ENCODE data around the gene TMEM81.

The TMEM81 gene

GRCh38 chr1:205058853-205059252 lies 25.4 kb downstream of the TMEM81 start:
- DNase-seq (ENCODE audit: low spot score), result no peak

GRCh38 chr1:205057808-205058575 lies 26.3 kb downstream of the TMEM81 start:
- DNase-seq (ENCODE audit: low spot score), result no peak

DNA sequence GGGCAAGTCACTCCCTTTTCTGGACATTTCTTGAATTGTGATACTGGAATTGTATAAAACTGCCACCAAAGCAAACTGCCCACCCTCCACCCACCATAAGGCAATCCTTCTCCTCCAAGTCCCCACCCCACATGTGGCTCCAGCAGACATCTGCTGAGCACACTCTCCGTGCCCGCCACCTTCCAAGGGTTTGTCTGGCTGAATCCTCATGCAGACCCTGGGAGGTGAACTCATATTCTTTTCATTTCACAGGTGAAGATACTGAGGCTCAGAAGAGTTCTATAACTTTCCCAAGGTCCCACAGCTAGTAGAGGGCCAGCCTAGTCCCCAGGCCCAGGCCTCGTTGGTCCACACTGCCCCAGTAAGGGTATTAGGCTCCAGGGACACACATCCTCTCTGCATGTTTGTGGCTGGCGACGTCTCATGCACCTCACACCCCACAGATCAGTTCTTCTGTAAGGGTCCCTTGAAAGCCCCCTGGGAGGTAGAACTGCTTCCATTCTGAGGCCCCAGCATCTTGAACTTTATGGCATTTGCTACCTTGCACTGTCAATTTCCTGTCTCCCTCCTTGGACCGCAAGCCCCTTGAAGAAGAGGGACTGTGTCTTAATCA lies 27.2 kb downstream of the TMEM81 start:
- DNase-seq (ENCODE audit: low spot score), result no peak

DNA sequence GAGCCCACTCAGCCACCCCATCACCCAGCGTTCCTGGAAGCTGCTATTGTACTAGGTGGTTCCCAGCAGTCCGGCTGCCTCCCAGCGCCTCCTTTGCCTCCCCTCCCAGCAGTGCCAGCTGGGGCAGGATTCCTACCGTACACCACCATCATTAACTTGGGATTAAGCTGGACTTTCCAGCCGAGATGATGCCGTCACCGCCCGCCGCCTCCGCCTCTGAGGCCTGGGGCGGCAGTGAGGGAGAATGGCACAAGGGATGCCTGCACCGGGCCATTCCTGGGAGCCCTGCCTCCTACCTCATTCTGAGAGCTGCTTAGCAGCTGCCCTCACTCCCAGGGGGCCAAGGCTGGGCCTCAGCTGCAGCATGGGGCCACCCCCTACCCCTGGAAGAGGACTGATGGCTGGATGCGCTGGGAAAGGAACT lies 28.1 kb downstream of the TMEM81 start:
- DNase-seq (ENCODE audit: low spot score), result no peak

GRCh38 chr1:205054013-205054412 lies 30.2 kb downstream of the TMEM81 start:
- DNase-seq (ENCODE audit: low spot score), result no peak

DNA sequence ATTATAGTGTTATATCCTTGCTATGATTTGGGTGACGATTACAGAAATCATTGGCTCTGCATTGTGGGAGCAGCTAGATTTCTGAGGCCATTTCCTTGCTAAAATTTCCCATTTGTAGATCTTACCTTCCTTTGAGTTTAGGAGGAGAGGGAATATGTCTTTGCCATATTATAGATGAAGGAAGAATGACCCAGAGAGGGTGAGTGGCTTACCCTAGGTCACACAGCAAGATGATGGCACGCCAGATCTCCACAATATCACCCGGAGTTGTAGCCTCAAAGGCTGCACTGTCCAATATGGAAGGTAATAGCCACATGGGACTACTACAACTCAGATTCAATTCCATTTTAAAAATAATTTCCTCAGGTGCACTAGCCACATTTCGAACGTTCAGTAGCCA lies 31.0 kb downstream of the TMEM81 start:
- no peak for DNase-seq (ENCODE audit: low spot score)

- DNase-seq (ENCODE audit: low spot score), result no peak
Observed at GRCh38 chr1:205052690-205053089, 31.6 kb downstream of the TMEM81 start.

DNA sequence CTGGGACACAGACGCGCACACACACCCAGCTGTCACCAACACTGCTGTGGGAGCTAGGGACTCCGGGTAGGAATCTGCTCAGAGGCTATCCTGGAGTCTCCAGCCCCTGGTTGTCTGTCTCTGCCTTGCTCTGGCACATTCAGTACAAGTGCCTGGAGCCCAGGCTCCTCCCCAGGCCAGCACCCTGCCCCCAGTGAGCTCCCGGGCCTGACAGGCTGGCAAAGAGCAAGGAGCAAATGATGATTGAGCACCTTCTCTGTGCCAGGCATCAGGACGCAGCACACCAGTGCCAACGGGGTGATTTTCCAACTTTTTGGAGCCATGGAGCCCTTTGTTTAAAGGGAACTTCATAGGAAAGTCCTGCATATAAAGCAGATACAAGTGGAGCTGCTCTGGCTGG lies 34.8 kb downstream of the TMEM81 start:
- no peak for DNase-seq (ENCODE audit: low spot score)

- no peak for DNase-seq (ENCODE audit: low spot score)
Observed at GRCh38 chr1:205048382-205048781, 35.9 kb downstream of the TMEM81 start.

- DNase-seq (ENCODE audit: low spot score), result no peak
Observed at GRCh38 chr1:205047764-205048231, 36.5 kb downstream of the TMEM81 start.

DNA sequence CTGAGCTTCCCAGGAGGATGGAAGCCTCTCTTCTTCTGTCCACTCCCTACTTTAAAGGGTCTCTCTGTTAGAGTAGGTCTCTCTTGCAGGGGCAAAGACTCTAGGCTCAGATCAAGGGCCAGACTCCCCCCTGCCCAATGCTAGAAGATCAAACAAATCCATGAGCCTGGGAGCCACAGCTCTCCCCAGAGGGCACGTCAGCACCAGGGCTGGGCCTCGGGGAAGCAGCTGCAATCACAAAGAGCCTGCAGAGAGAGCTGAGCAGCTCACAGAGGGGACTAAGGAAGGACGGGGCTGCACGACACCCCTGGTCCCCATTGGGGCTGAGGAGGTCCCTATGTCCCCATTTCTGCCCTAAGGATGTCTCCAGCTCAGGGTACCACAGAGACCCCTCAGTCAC lies 37.4 kb downstream of the TMEM81 start:
- no peak for DNase-seq (ENCODE audit: low spot score)

DNA sequence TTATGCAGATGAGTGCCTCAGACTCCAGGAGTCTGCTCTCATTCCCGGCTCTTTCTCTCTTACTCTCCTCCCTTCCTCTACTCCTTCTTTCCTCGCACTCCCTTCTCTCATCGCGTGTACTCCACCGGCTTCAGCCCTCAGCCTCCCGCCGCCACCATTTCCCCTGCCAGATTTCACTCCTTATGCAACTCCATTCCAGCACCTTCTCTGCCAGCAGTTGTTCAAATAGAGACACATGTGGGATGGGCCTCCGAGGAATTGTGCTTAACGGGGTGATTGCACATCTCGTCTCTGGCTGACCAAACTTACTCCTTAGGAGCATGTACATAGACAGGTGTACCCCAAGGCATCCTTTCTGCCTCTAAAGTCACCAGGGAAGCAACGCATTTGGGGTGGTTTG lies 39.1 kb downstream of the TMEM81 start:
- DNase-seq (ENCODE audit: low spot score), result no peak

DNA sequence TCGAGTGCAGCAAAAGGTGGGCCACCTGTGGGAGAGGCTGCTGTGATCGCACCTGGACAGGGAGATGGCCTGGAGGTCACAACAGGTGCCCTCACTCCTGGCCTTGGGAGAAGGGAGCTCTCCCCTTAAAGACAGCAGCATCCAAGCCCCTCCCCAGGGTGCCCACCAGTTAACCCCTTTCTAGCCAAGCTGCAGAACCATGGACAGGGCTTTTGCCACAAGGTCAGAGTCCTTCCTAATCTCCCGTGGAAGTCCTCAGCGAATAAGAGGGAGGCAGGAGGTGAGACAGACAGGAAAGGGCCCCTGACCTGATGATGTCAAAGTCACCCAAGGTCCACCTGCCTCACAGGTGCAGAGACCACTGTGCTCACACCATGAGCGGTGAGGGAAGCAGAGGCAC lies 39.5 kb downstream of the TMEM81 start:
- DNase-seq (ENCODE audit: low spot score), result no peak

DNA sequence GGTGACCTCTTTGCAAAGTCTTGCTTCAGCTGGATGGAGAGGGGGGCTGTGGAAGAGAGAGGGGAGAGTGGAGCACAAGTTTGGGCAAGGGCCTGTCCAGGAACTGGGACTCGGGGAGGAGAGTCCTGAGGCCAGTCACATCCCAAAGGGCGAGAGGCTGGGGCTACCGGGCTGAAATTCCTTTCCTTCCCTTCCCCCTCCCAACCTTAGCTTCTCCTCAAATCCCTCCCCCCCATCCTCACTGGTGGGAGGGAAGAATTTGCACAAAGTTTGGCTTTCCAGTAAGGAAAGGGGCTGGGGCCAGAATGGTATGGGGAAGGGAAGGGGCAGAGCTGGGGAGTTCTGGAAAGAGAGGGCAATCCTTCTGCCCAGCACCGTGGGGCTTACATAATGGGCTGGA lies 40.4 kb downstream of the TMEM81 start:
- DNase-seq (ENCODE audit: low spot score), result no peak

DNA sequence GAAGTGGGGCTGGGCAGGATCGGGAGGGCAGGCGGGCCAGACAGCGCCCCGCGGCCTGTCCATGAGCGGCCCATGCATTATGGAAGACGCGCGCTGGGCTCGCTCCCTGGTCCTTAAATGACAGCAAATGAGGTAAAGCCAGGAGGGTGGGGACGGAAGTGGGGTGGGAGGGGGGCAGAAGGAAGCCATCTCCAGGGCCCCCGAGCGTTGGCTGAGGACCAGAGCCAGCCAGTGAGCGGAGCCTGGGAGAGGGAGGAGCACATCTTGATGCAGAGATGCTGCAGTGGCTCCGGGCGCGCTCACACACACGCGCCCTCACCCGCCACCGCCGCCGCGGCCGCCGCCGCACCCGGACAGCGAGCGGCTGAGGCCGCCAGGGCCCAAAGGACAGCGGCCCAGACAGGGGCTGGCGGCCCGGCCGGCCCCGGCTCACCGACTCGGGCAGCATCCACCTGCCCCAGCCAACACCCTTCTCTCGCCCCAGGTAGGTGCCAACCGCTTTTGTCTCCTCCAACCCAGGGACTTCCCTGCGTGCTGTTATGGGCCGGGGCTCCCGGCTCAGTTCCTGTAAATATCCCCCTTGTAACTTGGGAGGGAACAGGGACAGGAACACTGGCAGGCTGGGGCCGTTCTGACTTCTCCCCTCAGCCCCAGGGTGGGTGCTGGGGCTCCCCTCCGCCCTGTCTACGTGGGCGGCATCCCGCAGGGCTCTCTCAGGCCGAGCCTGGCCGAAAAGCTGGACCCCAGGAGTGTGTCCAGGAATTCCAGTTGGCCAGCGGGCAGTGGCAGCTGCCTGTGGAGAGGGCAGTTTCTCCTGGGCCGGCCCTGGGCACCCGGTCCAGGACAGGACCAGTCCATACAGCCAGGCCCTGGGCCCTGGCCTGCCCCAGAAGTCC lies 41.1 kb downstream of the TMEM81 start, which contains the start of gene CNTN2:
Gene CNTN2 (plus strand): TSS at position 302 of the 896 bp plus-strand sequence. CDS start 9,974 bp downstream, outside the sequence.
- DNase-seq (ENCODE audit: low spot score), result no peak

- DNase-seq (ENCODE audit: low spot score), result no peak
Observed at GRCh38 chr1:205041998-205042910, 42.0 kb downstream of the TMEM81 start.

DNA sequence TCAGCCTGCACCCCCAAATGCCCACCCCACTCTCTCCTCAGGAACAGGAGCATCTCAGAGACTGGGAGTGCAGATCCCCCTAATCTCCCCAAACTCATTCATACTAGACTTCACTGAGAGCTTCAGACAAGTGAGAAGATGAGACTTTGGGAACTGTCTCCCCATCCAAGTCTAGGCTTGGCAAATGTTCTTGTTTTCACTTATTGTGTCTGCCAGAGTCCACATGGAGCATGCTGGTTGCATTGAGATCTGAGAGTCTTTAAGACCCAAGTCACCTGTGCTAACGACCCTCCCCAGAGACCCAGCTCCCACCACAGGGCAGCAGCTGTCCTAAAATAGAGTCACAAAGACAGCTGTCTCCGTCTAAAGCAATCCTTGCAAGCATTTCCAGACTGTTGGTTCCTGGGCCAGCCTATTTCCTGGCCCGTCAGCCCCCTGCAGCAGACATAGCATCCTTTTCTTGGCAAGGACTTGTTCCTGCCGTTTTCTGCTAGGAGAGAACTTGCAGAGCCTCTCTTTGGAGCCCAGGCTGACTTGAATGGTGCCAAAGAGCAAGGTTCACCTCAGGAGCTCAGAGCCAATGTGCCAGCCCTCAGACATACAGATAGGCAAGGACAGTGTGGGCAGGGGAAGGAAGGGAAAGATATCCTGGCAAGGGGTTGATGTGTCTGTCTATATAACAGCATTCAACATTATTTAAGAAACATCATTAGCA lies 43.1 kb downstream of the TMEM81 start:
- DNase-seq (ENCODE audit: low spot score), result no peak

DNA sequence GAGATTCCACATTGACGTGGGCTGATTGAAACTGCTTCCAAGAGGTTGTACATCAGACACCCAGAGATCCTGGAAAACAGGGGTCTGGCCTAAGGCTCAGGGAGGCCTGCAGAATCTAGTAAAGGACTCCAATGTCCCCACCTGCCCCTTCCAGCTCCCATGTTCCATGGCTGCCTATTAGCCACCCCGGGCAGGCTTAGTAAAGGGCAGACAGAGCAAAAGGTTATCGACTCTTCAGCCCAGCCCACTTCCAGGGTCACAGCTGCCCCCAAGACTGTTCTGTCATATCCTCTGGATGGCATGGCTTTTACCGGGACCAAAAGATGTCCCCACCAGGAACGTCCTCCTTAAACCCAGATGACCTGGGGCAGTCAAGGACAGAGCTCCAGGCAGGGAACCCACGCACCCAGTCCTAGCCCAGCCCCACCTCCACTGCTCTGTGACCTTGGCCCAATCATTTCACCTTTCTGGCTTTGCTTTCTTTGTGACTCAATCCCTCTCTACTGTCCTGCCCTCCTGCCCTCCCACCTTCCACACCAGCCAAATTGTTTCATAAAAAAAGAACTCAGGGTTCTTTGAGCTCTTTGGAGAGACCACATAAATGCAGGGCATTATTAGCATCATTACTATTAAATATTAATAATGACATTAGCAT lies 46.0 kb downstream of the TMEM81 start:
- no peak for DNase-seq (ENCODE audit: low spot score)

GRCh38 chr1:205037539-205037938 lies 46.7 kb downstream of the TMEM81 start:
- no peak for DNase-seq (ENCODE audit: low spot score)
